Activated CD8-positive, alpha-beta memory T cell treated with anti-CD3 and anti-CD28 coated beads, Interleukin-2, amount 50 U/mL, for 4 hours (primary cell): ENCODE results near the gene SLC4A4.

Source experiments
- DNase-seq: peaks from one replicate; pipeline ENCODE4 v3.0.0-alpha.2; 2020

Gene SLC4A4

DNA sequence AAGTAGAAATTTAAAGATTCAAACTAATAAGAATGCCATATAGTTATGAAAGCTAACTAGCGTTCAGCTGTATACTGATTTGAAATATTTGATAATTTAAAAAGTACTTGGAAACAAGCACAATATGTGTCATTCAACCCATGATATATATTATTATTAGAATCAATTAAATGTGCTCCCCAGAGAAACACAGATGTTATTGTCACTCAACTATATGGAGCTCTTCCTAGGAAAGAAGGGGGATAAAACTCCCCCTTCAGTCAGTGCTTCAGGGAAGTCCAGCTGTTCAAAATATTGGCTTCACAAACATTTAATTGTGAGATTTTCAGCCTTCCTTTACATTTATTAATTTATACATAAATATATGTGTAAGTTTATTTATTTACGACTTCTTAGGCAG, 135.9 kb downstream of the SLC4A4 start:
- no peak for DNase-seq

DNA sequence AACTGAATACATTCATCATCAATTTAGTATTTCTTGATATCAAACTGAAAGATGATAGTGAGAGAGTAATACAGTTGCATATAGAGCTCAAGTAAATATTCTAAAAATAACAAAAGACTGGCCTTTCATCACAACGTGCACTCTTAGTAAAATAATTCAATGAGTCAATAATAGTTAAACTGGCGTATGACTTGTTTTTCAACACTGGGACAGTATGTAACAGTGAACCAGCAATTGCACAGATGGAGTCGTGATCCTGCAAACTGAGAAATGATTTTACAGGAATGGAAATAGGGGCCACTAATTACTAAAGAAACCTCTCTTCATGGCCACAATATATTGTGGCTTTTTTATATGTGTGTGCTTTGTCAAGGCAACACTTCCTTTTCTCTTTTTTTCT, 137.4 kb downstream of the SLC4A4 start:
- DNase-seq, result no peak

DNA sequence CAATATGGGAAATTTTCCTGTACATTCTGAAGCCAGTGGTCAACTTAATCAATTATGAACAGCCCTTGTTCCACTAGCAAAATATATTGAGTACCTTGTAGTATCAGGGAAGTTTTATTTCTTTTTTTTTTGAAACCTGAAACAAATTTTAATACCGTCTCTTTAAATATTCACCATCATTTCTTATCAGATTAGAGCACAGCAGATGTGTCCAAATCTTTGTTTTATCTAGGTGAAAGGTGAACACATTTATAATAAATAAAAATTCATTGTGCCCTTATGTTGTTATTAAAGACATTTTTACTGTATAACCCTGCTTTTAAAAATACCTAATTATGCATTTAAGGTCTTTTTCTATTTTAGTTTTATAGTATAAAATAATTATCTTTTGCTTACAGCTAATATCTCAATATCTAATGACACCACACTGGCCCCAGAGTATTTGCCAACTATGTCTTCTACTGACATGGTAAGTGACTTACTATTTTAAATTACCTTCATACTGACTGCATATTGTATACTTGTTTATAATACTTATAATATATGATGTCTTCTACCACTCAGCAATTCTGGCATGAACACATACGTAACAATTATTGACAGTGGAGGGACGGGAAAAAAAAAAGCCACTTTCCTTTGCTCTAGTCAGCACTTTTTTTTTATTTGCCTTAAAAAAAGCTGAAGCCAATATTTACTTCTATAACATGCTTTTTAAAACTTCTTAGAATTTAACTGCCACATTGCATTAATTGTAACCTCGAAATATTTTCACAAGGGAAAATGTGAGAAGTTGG, 147.9 kb downstream of the SLC4A4 start:
- no peak for DNase-seq

DNA sequence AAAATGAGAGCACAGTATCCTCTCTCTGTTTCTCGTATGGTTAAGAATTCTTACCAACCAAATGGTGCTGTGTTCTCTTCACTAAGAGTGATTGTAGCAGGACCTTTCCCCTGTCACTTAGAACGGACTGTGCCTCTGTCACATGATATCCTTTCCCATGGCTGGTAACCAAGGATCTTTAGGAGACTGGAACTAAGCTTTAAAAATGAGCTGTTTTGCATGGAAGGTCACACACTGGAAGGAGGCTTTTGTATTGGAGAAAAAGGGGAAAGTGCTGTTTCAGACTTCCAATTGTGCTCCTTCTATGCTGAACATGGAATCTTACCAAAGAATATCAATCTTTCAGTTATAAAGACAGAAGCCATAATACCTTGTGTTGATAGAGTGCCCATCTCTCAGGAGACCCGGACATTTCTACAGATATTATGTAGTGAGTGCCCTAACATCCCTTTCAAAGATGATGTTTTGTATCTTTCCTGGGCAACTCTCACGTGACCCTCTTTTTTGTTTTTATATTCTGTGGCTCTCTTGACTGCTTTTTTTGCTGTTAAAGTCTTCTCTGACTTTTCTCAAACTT, 148.6 kb downstream of the SLC4A4 start:
- no peak for DNase-seq

DNA sequence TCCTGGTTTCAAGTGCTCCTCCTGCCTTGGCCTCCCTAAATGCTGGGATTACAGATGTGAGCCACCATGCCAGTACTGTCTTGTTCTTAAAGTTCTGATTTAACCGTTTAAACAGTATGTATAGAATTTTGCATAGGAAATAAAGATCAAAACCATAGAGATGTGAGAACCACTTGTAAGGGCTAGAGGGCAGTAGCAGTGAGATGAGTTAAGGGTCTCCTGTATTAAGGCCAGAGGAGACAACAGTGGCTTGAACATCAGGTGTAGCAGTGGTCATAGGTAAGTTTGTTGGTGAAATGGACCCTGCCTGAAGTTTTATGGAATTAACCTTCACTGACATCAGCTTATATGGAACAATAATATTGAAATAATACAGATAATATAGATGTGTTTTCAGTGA, 155.7 kb downstream of the SLC4A4 start:
- DNase-seq, result no peak

DNA sequence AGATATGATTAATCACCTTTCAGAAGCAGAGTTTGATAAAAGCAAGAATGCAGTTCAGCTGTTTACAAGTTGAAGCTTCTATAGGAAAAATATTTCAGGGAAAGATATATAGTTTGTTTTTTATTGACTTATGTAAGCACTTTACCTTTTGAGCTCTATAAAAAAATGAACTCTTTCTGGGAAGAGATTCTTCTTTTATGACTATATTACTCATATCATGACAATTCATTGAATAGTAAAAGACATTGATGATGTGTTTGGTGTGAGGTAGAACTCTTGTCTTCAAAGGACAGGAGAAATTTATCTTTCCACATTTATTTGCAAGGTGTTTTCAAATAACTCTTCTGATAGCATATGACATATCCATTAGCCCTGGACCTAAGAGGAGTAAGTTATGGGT, 156.6 kb downstream of the SLC4A4 start:
- DNase-seq, result no peak

DNA sequence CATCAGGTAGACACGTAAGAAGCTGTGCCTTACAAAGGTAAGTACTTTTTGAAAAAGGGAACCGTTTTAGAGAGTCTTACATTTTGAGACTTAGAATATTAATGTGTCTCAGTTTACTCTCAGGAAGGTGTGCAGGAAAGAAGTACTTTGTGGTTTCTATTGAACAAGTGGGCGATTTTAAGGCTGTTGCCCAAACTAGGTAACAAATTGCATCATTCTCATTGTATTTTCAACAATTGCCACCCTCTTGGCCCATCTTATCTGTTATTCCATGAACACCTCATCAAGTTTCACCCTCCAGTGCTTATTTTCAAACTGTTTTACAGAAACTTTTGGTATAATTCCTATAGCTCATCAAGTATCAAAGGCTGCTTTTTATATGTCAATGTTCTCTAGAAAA, 158.3 kb downstream of the SLC4A4 start:
- no peak for DNase-seq

DNA sequence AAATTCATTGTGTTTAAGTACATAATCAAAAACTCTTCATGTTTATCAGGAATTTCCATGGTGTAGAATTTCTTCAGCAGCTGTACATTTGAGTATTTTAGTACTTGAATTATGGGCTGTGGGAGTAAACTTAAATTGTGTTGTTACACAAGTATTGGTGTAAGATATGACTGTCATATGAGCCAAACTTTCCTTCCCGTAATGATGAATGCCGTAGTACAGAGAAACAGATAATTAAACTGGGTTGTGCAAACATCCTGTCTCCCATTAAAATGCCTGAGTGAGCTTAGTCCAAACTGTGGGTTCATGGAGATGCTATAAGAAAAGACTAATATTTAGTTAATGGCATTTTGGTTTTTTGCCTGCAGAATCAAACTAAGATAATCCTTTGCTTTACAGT, 159.2 kb downstream of the SLC4A4 start:
- no peak for DNase-seq

DNA sequence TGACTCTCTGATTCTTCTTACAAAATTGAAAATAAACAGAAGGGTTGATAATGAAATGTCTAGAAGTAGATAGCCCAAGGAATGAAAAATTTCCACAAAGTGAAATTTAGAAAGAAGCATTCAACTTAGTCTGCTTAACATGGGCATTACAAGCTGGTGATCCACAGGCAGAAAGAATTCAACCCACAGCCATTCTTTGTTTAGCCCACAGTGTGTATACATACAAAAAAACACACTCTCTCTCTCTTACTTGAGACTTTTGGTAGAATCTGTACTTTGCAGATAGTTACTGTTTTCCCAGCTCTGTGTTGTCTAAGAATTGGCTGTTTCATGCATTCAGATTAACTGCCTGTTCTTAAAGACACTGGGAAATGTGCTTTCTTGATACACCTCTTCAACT, 159.8 kb downstream of the SLC4A4 start:
- DNase-seq, result no peak

DNA sequence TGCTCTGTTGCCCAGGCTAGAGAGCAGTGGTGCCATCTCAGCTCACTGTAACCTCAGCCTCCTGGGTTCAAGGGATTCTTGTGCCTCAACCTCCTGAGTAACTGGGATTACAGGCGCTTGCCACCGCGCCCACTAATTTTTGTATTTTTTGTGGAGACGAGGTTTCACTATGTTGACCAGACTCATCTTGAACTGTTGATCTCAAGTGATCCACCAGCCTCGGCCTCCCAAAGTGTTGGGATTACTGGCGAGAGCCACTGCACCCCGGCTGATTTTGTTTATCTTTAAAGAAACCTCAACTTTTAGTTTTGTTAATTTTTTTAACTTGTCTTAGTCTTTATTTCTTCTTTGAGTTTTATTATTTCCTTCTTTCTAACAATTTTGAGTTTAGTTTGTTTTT, 163.2 kb downstream of the SLC4A4 start:
- no peak for DNase-seq

DNA sequence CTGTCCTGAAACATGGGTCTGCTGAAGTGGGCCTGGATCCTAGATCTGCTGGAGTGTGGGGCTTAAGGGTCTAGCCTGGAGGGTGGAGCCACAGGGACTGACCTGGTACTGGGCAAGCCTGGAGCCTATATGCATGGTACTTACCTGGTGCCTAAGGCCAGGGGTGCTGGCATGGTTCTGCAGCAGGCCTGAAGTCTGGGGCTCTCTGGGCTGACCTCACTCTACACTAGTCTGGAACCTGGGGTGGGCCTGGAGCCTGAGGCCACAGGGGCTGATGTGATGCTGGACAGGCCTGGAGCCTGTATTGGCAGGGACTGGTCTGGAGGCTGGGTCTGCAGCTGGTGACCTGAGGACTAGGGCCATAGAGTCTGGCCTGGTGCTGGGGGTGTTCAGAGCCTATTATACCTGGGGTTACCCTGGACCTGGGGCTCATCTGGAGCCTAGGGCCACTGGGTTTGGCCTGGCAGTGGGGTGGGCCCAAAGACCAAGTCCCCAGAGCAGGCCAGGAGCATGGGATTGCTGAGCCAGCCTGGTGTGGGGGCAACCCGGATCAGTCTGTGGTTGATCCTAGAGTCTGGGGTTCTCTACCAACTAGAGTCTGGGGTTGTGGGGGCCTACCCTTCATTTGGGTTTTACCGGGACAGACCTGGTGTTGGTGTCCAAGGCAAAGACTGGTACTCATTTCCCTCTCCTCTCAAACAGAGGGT, 179.6 kb downstream of the SLC4A4 start:
- no peak for DNase-seq

DNA sequence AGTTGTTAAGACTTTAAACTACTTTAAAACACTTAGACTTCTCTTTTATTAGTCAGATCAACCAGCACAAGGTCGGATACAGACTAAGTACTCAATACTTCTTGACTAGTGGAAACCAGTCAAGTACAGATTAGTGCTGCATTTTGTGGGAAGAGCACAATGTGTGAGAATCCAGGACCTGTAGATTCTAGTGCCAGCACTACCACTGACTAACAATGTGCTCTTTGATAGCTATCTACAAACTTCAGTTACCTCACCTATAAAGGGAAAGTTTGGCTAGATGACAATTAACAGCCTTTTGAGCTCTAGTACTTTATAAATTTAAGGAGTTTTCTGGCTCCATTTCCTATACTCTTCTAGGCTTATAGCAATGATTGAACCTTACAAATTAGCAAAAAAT, 181.5 kb downstream of the SLC4A4 start:
- no peak for DNase-seq

DNA sequence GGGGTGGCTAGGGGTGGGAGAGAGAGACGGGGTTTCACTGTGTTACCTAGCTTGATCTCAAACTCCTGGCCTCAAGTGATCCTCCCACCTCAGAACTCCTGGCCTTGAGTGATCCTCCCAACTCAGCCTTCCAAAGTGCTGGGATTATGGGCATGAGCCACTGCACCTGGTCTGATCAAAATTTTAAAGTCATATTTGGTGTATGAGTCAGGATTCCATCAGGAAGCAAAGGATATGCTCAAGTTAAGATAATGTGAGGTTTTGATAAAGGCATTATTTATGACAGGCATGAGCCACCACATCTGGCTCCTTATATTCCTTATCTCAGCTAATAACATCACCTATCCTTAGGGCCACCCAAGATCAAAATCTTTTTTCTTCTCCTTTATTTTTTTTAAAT, 182.0 kb downstream of the SLC4A4 start:
- DNase-seq, result no peak

DNA sequence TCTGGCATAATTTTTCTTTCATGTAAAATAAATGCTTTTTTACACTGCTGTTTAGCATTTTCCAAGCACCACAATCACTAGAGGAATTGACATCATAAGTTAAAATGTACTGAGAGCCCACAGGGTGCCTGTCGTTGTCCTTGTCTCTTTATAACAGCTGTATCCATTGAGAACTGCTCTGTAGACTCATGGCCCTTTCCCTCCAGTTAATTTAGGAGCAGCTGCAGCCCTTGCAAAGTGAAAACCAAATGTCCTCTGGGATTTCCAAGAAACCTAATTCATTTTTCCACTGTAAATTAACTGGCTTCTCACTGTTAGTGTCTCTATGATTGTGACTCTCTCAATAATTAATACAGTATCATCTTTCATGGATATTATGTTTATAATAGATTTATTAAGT, 185.9 kb downstream of the SLC4A4 start:
- DNase-seq, result no peak

DNA sequence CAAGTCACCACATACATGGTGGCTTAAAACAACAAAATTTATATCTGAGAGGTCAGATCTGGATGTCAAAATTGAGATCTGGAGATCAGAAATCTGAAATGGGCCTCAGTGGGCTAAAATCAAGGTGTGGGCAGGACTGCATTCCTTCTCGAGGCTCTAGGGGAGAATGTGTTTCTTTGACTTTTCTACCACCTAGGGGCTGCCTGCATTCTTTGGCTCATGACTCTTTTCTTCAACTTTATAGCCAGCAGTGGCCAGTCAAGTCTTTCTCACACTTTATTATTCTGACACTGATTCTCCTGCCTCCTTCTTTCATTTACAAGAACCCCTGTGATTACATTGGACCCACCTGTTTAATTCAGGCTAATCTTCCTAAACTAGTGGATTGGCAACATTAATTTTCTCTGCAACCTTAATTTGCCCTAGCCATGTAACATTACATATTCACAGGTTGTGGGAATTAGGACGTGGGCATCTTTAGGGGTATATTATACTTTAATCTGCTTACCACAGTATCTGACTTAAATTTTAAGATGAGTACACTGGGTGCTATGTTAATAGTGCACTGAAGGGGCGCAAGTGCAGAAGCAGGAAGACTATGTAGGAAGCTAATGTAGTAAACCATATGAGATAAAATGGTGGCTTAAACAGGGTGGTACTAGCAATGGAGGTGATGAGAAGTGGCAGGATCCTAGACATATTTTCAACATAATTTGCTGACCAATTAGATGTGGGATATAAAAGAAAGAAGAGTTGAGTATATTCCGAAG, 188.0 kb downstream of the SLC4A4 start:
- no peak for DNase-seq

DNA sequence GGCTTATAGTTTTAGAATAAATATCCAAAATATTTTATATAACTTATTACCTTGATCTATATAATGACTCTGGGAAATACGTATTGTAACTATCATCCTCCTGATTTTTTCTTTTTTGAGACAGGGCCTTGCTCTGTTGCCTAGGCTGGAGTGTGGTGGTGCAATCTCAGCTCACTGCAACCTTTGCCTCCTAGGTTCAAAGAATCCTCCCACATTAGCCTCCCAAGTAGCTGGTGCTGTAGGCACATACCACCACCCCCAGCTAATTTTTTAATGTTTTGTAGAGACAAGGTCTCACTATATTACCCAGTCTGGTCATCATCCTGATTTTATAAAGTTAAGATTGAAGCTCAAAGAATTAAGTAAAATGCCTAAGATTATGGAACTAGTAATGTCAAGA, 193.6 kb downstream of the SLC4A4 start:
- DNase-seq, result no peak

DNA sequence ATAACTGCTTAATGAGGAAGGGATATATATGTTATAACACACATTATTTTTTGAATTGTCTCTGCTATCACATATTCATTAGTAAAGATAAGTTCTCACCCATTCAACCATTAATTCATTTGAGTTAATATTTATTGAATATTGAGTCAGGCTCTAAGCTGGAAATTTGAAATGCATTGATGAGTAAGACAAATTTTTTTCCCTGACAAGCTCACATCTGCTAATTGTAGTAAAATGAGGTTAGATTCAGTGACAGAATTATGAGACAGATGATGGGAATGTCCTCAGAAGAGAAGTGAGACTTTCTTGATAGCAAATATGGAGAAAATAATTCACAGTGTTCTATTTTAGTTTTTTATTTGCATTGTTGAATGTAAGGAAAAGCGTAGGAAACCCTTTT, 194.3 kb downstream of the SLC4A4 start:
- DNase-seq, result no peak

DNA sequence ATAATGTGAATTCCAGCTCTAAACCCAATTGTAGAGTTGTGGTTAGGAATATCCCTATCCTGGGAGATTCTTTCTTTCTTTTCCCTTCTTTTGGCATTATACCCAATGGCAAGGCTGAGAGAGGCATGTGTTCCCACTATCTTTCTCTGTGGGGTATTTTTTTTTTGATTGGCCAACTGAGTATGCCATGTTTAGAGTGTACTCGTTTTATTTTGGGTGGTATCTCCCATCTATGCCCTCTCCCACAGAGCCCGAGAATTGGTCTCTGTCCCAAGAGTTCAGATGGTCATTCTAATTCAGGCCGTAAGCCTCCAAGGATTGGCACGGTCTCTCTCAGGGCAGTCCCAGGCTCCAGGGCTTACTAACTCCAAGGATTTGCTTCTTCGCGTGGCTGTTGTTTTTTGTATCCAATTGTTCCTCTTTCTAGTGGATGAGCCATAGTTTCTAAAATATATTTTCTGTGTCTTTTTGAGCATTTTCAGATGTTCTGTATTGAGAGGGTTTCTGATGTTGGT, 198.8 kb downstream of the SLC4A4 start:
- no peak for DNase-seq

DNA sequence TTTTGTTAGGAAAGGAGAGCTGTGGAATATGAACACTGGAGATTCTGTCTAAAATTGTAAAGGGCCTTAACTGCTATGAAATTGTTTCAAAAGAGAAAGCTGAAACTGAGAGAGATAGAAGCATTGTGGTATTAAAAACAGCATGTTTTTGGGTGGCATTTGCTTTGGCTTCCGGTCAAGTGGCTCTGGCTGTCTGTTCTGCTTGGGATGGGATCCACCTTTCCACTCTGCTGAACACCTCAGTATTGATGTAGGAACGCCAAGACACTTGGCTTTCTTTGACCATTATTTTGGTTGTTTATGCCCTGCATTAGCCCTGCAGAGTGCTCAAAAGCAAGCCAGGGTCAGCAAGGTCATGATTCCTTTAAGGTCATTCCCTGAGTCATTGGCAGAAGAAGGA, 199.7 kb downstream of the SLC4A4 start:
- no peak for DNase-seq

DNA sequence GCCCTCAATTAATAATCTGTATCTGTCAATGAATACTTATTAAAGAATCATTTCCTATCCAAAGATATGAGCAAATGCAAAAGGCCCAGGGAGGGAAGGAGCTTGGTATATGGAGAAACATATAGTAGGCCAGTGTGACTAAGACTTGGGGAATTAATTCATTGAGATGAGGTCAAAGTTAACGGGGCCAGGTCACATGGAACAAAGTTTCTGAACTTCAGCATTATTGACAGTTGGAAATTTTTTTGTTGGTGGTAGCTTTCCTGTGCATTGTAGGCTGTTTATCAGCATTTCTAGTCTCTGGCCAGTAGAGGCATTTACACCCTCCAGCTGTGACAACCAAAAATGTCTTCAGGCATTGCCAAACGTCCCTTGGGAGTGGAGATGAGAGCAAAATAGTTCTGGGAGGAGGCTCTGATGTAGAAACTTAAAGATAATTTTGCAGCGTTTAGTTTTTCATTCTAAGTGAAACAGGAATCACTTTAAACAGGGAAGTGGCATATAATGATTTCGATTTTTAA, 202.0 kb downstream of the SLC4A4 start:
- no peak for DNase-seq

DNA sequence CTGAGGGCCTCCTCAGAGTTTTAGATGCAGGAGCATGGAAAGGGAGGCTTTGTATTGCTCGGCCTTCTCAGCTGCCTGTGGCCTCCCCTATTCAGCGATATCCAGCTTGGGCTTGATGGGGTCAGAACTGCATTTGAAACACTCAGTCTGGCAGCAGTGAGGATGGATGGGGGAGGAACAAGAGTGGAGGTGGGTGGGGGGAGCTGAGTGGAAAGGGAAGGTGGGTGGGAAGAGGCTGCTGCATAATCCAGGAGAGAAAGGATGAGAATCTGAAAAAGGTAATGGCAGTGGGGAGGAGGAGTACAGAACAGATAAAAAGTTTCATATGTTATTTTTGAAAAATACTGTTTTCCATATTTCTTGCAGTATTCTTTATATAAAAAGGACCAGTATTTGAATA, 202.7 kb downstream of the SLC4A4 start:
- no peak for DNase-seq

DNA sequence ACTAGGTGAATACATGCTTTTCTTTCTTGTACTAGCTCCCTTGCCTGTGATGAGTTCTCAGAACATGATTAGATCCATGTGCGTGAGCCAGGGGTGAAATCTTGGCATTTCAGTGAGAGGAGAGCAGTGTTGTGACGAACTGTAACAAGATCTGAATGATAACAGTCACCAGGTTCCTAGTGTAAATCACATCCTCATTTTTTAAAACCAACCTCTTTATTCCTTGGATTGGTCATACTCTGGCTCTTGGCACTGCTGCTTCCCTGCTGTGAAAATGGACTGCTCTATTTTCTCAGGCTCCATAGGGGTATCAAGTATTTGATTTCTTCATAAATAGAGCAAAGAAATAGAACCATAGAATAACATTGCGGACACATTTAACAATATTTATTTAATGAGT, 206.3 kb downstream of the SLC4A4 start:
- no peak for DNase-seq

DNA sequence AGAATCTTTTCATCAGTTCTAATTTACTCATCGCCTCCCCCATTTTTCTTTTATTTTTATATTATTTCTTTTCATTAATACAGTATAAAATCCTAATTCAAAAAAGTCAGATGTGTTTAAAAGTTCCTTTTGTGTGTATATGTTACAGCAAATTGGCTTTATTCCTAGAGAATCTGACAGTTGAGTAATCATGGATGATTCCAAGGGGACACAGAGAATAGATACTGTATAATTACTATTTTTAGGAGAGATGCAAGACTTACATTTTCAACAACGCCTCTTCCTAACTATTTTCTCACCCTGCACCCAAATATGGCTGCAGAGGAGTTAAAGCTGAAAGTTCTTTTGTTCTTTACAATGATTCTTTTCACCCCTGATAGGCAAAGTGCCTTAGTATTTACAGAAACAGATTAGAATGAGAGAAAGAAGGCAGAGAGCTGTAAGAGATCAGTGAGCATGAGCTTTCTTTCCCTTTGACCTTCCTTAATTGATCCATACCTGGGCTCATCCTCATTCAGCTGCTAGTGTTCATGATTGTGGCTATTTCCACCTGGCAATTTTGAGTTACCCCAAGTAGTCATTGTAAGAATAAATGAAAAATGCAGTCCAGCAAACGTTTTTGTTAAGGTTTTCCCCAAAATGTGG, 210.8 kb downstream of the SLC4A4 start:
- DNase-seq, result no peak
